Adrenal gland (tissue), 12 donors: Measurements from ENCODE around the gene UCP3. TPM values are rescaled to one million over a fixed set of nuclear protein-coding genes. Genes with fewer than 3 reads are reported as not detected.
A peak's percentile ranks its signal among the peaks of the same experiment; 100 is the strongest.

Experiments
- DNase-seq, 7 donors: peaks; one replicate each; pipeline ENCODE4 v3.0.0-alpha.2; 2019 to 2020
- H3K27ac ChIP-seq, 5 donors: fragments of 200-600 bp; sonication (generic) in 4 of 5; 1 replicate in 3 of 5; 2 replicates in 2 of 5; pipeline versions ENCODE4 v1.5.1 to v1.8.0; 2016 to 2020; ENCODE audit warnings: mild to moderate bottlenecking in 1 of 5
- H3K27me3 ChIP-seq: fragments of 200-600 bp; 2 replicates; pipeline ENCODE4 v1.8.0; 2021
- H3K36me3 ChIP-seq, 2 donors: fragments of 200-600 bp; replicated peaks in 1 of 2; 1 replicate in 1 of 2; 2 replicates in 1 of 2; pipeline versions ENCODE4 v1.5.1 to v1.8.0; 2018 to 2022
- H3K4me1 ChIP-seq, 2 donors: fragments of 200-600 bp; replicated peaks in 1 of 2; 1 replicate in 1 of 2; 2 replicates in 1 of 2; pipeline versions ENCODE4 v1.5.1 to v1.8.0; 2018 to 2021
- H3K4me3 ChIP-seq, 4 donors: fragments of 200-600 bp; sonication (generic) in 3 of 4; one replicate each; pipeline ENCODE4 v1.5.1; 2016 to 2018
- H3K9me3 ChIP-seq, 3 donors: fragments of 200-600 bp; sonication (generic) in 1 of 3; replicated peaks in 1 of 3; 1 replicate in 2 of 3; 2 replicates in 1 of 3; pipeline versions ENCODE4 v1.5.1 to v1.8.0; 2016 to 2021
- CTCF ChIP-seq, 6 experiments: fragments of 450-650 bp in 4 of 6; fragments of 200-600 bp in 2 of 6; sonication (generic) in 1 of 6; IDR thresholded peaks; 1 replicate in 5 of 6; 2 replicates in 1 of 6; pipeline versions ENCODE4 v1.5.1 to v1.8.0; 2016 to 2021; ENCODE audit warnings: antibody characterized with exemption in 6 of 6, mild to moderate bottlenecking in 2 of 6, moderate library complexity in 1 of 6
- POLR2A ChIP-seq, 2 donors: fragments of 450-650 bp; IDR thresholded peaks; one replicate each; pipeline ENCODE4 v1.6.1; 2017; ENCODE audit warnings: antibody characterized with exemption in 2 of 2, mild to moderate bottlenecking in 2 of 2, moderate library complexity in 1 of 2
- WGBS, 4 donors: extraction: QIAGEN DNeasy Blood & Tissue Kit in 2 of 4; methylation state at CpG; one replicate each; pipeline versions ENCODE4 v1.1.5 to v1.1.7; 2013 to 2017; 5-methylcytosine and 5-hydroxymethylcytosine counted together
- intact Hi-C, 2 donors: fragments of 100-400 bp; cut with DNase I; formaldehyde crosslinking; loops; one replicate each; pipeline versions ENCODE4 v1.14.1 to v1.15.0; 2022 to 2023
- polyA plus RNA-seq, 3 donors: library from polyadenylated mRNA; stranded (reverse); fragments of 200-250 nt in 2 of 3; fragments of 350-450 nt in 1 of 3; fragmentation: Illumina TruSeq in 1 of 3; extraction: RNeasy Lipid Tissue Mini Kit (QIAGEN cat#74804) in 1 of 3; gene quantifications; one replicate each; pipeline ENCODE4 v1.2.3, GENCODE V29; 2013 to 2014
- total RNA-seq, 9 donors: library from RNA; depleted of rRNA in 4 of 9; stranded (reverse); fragments of >200 nt in 4 of 9; fragments of 120-200 nt in 1 of 9; fragmentation: NEBNext Ultra II Directional in 1 of 9; extraction: Animal tissue kit (Norgen Biotek cat#: 25700) in 1 of 9; gene quantifications; one replicate each; pipeline versions ENCODE4 v1.1.0 to v1.2.4, GENCODE V29; 2013 to 2023
- donor health status: healthy with polysubstance abuse.
- donor health status: Bipolar disorder and iron deficiency.
- donor health status: DM: yes; HTN: yes; CAD: no.
- donor health status: DM: no; HTN: no; CAD: no.
- donor health status: DM: no; HTN: no; CAD: no.
- donor health status: DM: yes; HTN: yes; CAD: no.

UCP3 gene
- total and polyA plus RNA-seq, 12 donors: 0.36 to 6.3 (median 1.4) TPM

- 74 to 91% (median 84%) methylated on average over 7 of the region's 7 CpGs for WGBS, 4 donors
Observed at GRCh38 chr11:74025467-74026166, 16.7 kb upstream of the UCP3 start.

GRCh38 chr11:74024261-74025029, 15.6 kb upstream of the UCP3 start:
- H3K9me3 ChIP-seq: no peaks in the 10 kb centered on the region
- H3K27ac ChIP-seq: peak overlapping the region in 2 of 5 donors; percentile 31 to 41
- 36 to 65% (median 50%) methylated on average over 2 of the region's 2 CpGs for WGBS, 4 donors
- H3K27me3 ChIP-seq: no peaks in the 10 kb centered on the region
- no peak overlapping the region for H3K4me3 ChIP-seq
- H3K4me1 ChIP-seq: peaks cover 8 to 32% of the 10 kb centered on the region in 2 donors
- TF ChIP-seq CTCF (IDR thresholded peaks at IDR 0.05): no peak
- TF ChIP-seq POLR2A (IDR thresholded peaks at IDR 0.05): no peak
- intact Hi-C loops: no loop called here
- peak; percentile 44 to 91 (median 68) for DNase-seq
- no peaks in the 10 kb centered on the region for H3K36me3 ChIP-seq

More at GRCh38 chr11:74025467-74026166, 16.7 kb upstream of the UCP3 start:
- Histone ChIP-seq H3K36me3 (no peaks in the 10 kb centered on the region), H3K4me3 (no peak overlapping the region), H3K4me1 (peaks cover 6 to 25% of the 10 kb centered on the region in 2 donors), H3K27ac (no peak overlapping the region), H3K9me3 (no peaks in the 10 kb centered on the region), H3K27me3 (no peaks in the 10 kb centered on the region)
- TF ChIP-seq CTCF (IDR thresholded peaks at IDR 0.05) (no peak), POLR2A (IDR thresholded peaks at IDR 0.05) (no peak)
- DNase-seq: no peak
- intact Hi-C loops: no loop called here

- Histone ChIP-seq H3K4me3 (no peak overlapping the region), H3K36me3 (no peaks in the 10 kb centered on the region), H3K4me1 (peaks cover 20 to 42% of the 10 kb centered on the region in 2 donors), H3K27ac (peak overlapping the region in 3 of 5 donors; percentile 2 to 68 (median 7)), H3K9me3 (no peaks in the 10 kb centered on the region), H3K27me3 (no peaks in the 10 kb centered on the region)
- intact Hi-C loops: no loop called here
- DNase-seq: peak in 1 of 7 donors; percentile 48
- TF ChIP-seq CTCF (IDR thresholded peaks at IDR 0.05) (no peak), POLR2A (IDR thresholded peaks at IDR 0.05) (no peak)
Observed at GRCh38 chr11:74023276-74023675, 14.4 kb upstream of the UCP3 start.

- H3K36me3 ChIP-seq: no peaks in the 10 kb centered on the region
- H3K27me3 ChIP-seq: no peaks in the 10 kb centered on the region
- no peak for TF ChIP-seq POLR2A (IDR thresholded peaks at IDR 0.05)
- no peak for TF ChIP-seq CTCF (IDR thresholded peaks at IDR 0.05)
- H3K9me3 ChIP-seq: no peaks in the 10 kb centered on the region
- 81 to 88% (median 85%) methylated on average over 6 of the region's 6 CpGs for WGBS, 4 donors
- intact Hi-C loops: no loop called here
- no peak overlapping the region for H3K4me3 ChIP-seq
- DNase-seq: peak in 1 of 7 donors; percentile 38
- peaks cover 27 to 49% of the 10 kb centered on the region in 2 donors for H3K4me1 ChIP-seq
- peak overlapping the region in 2 of 5 donors; percentile 7 to 68 for H3K27ac ChIP-seq
Observed at GRCh38 chr11:74022546-74022945, 13.7 kb upstream of the UCP3 start.
